Activated T-helper 1 cell treated with anti-CD3 and anti-CD28 coated beads, Interleukin-2, amount 50 U/mL, for 16 hours (primary cell): ENCODE data around the gene CSRNP3.

ENCODE experiments used
- DNase-seq, 2 donors: peaks; one replicate each; pipeline ENCODE4 v3.0.0-alpha.2; 2020; ENCODE audit warnings: low read depth in 1 of 2, low spot score in 1 of 2

CSRNP3 gene

DNA sequence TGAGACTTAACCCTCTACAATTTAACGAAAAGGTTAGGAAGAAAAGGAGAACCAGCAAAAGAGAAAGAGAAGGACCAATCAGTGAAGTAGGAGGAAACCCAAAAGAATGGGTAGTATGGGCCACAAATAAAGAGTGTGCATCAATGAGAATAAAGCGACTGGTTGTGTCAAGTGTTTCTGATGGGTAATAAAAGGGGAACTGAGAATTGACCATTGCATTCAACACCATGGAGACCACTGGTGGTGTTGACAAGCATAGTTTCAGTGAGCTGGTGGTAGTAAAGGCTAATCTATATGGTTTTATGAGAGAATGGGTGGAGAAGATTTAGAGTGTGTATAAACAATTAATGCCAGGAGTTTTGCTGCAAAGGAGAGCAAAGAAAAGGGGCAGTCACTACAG is 75.4 kb downstream of the CSRNP3 start:
- DNase-seq, result no peak

DNA sequence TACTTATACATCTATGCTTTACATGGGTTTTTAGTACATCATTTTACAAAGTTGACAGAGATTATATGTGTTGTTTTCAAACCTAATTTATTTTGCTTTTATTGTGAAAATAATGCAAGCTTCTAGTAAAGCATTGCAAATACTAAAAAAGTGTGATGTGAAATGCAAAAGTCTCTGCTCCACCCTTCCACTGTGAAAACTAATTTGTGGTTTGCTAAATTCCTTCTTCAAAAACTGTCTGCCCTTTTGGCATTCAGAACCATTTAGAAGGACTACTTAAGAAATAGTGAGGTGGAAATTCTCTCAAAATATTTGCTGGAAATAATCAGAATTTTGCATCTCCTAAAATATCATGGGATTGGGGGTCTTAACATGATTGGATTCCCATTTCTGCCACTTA is 78.4 kb downstream of the CSRNP3 start:
- DNase-seq, result no peak

DNA sequence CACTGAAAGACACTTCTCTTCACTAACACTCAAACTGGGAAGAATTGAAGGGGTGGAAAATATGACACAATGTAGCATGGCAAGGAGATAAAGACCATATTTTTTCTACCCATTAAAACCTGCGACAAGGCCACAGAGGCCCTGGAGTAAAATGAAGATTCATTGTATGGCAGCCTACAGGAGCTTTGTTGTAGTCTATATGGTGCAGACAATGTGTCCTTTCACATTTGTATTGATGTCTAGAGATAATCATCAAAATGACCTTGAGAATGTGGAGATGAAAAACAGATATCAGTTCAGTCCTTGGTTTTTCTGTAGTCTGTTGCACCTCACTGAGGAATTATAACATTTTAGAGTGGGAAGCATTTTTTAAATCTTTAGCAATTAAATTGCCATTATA is 80.1 kb downstream of the CSRNP3 start:
- DNase-seq, result no peak

- no peak for DNase-seq
Observed at GRCh38 chr2:165558832-165559231, 89.3 kb downstream of the CSRNP3 start.

GRCh38 chr2:165560377-165560988 is 91.0 kb downstream of the CSRNP3 start:
- no peak for DNase-seq

DNA sequence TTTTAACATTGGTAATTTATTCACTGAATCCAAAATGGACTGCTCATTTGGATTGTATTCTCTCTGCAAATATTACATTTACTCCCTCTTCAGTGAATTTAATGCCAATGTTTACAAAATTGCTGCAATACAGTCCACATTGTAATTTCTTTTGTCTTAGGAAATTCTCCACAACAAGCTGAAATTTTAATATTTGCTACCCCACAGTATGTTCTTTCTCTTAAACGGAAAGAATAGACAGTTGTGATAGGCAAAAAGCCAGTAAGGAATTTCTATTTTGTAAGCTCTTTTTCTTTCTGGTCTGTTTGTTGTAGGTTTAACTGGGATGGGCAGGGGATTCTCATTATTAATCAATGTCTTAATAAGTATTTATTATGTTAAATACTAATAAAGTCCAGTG is 92.0 kb downstream of the CSRNP3 start:
- no peak for DNase-seq

DNA sequence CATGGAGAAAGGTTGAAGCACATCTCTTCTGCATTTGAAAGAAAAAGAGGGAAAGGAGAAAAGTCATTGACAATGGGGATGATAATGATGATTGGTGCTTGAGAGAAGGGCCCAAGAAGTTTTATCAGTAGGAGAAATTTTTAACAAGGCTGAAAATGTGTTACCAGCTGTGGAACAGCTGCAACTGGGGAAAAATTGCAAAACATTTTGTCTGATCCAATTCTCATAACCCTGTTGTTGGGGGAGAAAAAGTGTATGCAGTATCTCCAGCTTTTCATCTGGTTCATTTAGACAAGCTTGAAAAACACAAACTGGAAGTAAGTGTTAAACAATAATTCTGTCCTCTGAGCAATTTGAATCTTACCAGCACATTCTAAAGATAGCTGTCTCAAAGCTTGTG is 92.7 kb downstream of the CSRNP3 start:
- no peak for DNase-seq

- DNase-seq, result no peak
Observed at GRCh38 chr2:165563468-165564225, 94.1 kb downstream of the CSRNP3 start.

DNA sequence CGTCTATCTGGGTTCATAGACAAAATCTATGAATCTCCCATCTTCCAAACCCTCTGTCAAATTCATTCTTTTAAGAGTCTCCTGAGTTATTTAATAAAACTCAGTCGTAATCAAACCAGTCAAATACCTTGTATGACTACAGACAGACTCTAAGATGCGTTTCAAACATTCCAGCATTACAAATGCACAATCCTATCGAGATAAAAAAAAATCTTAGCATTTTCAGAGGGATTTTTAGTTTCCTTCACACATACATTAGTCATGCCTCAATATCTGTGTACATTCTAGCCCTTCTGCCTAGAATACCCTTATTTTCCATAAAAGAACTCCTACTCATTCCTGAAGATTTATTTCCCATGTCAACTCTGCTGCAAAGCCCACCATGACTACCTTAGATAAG is 96.5 kb downstream of the CSRNP3 start:
- DNase-seq, result no peak

- DNase-seq, result no peak
Observed at GRCh38 chr2:165567273-165567672, 97.8 kb downstream of the CSRNP3 start.

- no peak for DNase-seq
Observed at GRCh38 chr2:165568361-165568760, 98.9 kb downstream of the CSRNP3 start.

DNA sequence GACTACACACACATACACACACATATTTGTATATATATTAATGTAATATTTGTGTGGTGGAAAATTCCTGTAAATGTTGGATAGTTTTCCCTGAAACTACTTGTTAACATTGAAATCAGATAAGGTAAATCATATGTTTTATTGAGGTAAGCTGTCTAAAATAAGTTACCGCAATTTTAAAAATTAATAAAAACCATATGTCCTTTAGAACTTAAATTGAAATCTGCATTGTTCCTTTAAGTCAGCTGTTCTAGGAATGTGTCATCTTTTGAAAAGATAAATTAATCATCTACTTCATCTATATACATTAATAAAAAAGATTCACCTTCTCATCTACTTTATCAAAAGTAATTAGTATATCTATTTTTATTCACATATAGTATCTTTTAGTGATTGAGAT is 102.0 kb downstream of the CSRNP3 start:
- no peak for DNase-seq

- DNase-seq, result no peak
Observed at GRCh38 chr2:165572151-165572550, 102.7 kb downstream of the CSRNP3 start.

DNA sequence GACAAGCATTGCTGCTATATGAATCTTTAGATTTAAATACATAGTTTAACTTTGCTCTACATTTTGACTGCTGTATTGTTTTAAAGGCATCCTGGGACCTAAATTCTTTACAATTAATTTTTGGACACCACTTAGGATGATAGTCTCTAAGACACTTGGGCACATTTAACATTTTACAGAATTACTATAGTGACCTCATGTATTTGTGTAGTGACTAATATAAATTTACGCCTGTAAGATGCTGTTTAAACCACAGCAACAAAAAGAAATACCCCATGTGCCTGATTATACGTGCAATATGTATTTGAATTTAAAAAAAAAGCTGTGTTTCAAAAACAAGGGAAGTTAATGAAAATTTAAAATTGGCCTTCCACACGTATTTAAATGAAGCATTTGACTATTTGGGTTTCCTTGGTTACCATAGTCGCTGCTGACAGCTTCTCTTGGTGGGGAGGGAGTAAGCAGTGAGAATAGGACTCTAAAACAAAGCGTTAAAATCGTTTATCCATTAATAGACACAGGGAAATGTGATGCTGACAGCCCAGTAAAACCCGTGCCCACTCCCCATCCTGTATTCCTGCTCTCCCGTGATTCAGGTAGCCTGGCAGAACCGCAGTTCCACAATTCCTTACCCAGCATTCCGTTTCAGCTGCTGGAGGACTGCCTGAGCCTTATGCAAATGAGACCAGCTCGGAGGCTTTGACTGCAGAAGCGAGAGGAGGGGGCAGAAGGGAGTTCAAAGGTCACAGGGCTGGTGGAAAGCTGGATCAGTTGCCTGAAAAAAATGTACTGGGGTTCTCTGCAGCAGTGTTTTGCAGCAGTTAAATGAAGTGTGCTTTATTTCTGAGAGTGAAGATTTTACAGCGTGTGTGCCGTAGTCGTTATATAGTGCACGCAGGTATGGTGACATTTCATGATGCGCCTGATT is 104.3 kb downstream of the CSRNP3 start:
- no peak for DNase-seq

DNA sequence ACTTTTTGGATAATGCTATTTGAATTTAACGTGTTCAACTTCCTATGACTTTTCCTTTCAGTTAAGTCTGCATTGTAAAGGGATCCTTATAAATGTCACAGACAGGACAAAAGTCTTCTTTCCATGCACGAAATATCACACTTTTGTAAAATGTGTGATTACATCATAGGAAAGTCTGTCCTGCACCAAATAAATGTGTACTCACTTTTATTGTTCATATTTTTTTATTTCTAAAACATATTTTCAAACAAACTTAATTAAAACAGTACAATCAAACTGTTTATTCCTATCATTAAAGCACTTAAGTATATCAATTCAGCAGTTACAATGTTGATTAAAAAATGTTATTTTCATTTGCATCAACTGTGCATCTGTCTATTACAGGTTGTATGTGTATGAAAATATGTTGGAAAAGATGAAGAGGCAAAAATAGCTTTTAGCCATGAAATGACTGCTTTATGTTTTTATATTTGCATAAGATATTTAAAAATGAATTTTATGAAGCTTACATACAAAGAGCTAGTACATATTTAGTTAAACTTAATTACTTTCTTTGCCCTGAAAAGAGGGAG is 105.6 kb downstream of the CSRNP3 start:
- DNase-seq, result no peak

- no peak for DNase-seq
Observed at GRCh38 chr2:165576409-165577154, 107.1 kb downstream of the CSRNP3 start.

DNA sequence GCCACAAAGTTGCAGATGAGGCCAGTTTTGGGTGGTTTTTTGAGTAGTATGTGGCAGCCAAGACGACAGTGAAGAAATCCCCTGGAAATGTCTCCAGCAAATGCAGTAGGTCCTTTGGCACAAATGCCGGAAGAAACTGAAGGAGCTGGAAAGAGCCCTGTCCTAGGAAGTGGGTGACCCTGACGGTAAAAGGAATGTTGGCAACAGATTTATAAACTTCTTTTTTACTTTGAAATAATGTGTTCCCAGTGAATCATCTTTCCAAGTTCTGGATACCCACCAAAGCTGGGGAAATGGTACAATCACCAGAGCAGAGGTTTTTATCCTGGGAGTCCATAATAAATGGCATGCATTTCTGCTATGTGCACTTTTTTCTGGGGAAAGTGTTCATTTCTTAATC is 112.9 kb downstream of the CSRNP3 start:
- no peak for DNase-seq

DNA sequence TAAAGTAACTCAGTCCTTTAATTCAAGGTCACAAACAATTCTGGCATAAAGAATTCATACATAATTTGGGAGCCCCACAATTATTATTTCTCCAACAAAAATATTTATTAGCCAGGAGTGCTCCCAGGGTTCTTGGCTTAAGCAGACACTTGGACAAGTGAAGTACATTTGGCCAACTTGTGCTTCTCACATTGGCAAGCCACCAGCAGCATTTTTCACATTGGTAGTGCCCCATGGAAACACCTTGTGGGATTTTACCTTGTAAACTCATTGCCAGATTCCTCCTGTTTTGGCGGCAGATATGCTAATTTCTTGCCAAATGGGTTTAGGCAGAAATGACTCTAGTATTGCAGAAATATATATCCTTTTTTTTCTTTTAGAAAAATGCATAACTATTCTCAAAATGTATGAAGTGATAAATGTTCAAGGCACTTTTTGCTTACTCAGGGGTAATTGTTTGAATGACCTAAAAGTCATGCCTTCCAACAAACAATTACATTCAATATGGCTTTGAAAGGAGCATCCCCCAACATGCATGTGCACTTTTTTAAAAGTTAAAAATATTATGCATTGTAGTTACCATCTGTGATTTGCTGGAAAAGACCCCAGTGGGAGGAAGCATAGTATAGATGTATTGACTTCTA is 113.5 kb downstream of the CSRNP3 start:
- no peak for DNase-seq

- DNase-seq, result no peak
Observed at GRCh38 chr2:165584126-165584654, 114.7 kb downstream of the CSRNP3 start.

DNA sequence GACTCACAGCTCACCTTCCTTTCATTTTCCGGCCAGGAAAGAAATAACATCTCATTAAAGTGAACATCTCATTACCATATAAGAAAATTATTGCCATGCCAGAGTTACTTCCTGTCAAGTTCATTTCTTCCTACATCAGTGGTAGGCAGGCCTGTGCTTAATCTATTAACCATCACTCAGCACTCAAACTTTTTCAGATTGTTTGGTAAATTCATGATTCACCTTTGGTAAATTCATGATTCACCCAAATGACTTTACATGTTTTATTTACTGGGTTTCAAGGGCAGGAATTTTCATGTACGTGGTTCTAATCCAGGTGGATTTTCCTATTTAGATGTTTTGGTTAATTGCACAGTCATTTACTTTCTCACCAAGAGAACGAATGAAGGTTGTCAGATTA is 116.5 kb downstream of the CSRNP3 start:
- DNase-seq, result no peak
